Liver (tissue), 9 donors: ENCODE results near the gene SBK3. TPM values are rescaled to one million over a fixed set of nuclear protein-coding genes. Genes with fewer than 3 reads are reported as not detected.

Experiments used
- DNase-seq: peaks from one replicate; pipeline ENCODE4 v3.0.0-alpha.2; 2017; ENCODE audit warnings: low spot score
- H3K27ac ChIP-seq, 2 donors: one replicate each; pipeline ENCODE4 v1.7.0; 2013; ENCODE audit warnings: inconsistent platforms in 2 of 2, low read length in 2 of 2, control low read depth in 1 of 2, low read depth in 1 of 2, mild to moderate bottlenecking in 1 of 2
- H3K27me3 ChIP-seq, 4 donors: one replicate each; pipeline versions ENCODE4 v1.6.1 to v1.7.0; 2013; ENCODE audit warnings: low read length in 3 of 4, inconsistent platforms in 1 of 4, mild to moderate bottlenecking in 1 of 4, moderate library complexity in 1 of 4; ENCODE audit not compliant: control insufficient read depth in 4 of 4, insufficient read depth in 4 of 4
- H3K36me3 ChIP-seq, 4 donors: one replicate each; pipeline versions ENCODE4 v1.6.1 to v1.7.0; 2013; ENCODE audit warnings: low read length in 3 of 4, mild to moderate bottlenecking in 3 of 4, low read depth in 1 of 4, moderate library complexity in 1 of 4; ENCODE audit not compliant: control insufficient read depth in 4 of 4, insufficient read depth in 3 of 4
- H3K4me1 ChIP-seq, 4 donors: one replicate each; pipeline versions ENCODE4 v1.6.1 to v1.7.0; 2013; ENCODE audit warnings: low read length in 3 of 4, mild to moderate bottlenecking in 3 of 4, moderate library complexity in 1 of 4; ENCODE audit not compliant: control insufficient read depth in 4 of 4, insufficient read depth in 4 of 4
- H3K4me3 ChIP-seq, 3 donors: one replicate each; pipeline versions ENCODE4 v1.6.1 to v1.7.0; 2013; ENCODE audit warnings: low read length in 3 of 3, control low read depth in 1 of 3, low read depth in 1 of 3, mild to moderate bottlenecking in 1 of 3
- H3K9ac ChIP-seq, 2 donors: one replicate each; pipeline ENCODE4 v1.7.0; 2013; ENCODE audit warnings: low read length in 2 of 2, mild to moderate bottlenecking in 2 of 2, moderate library complexity in 2 of 2, control low read depth in 1 of 2, low read depth in 1 of 2
- H3K9me3 ChIP-seq, 4 donors: one replicate each; pipeline versions ENCODE4 v1.6.1 to v1.7.0; 2013; ENCODE audit warnings: low read length in 3 of 4; ENCODE audit not compliant: control insufficient read depth in 4 of 4
- ATF3 ChIP-seq: IDR thresholded peaks from 2 replicates; pipeline ENCODE4 v1.6.1; 2016; ENCODE audit warnings: antibody characterized with exemption
- EGR1 ChIP-seq, 2 donors: IDR thresholded peaks; 2 replicates each; pipeline ENCODE4 v1.6.1; 2016 to 2018; ENCODE audit warnings: antibody characterized with exemption in 2 of 2, low read depth in 2 of 2
- FOXA1 ChIP-seq: IDR thresholded peaks from 2 replicates; pipeline ENCODE4 v1.6.1; 2016; ENCODE audit warnings: antibody characterized with exemption
- FOXA2 ChIP-seq: IDR thresholded peaks from 2 replicates; pipeline ENCODE4 v1.6.1; 2016; ENCODE audit warnings: antibody characterized with exemption
- GABPA ChIP-seq, 2 donors: IDR thresholded peaks in 1 of 2; conservative IDR thresholded peaks in 1 of 2; 2 replicates each; pipeline ENCODE4 v1.6.1; 2016; ENCODE audit warnings: antibody characterized with exemption in 2 of 2, mild to moderate bottlenecking in 1 of 2, moderate library complexity in 1 of 2
- HNF4A ChIP-seq, 2 donors: conservative IDR thresholded peaks; 2 replicates each; pipeline ENCODE4 v1.6.1; 2016; ENCODE audit warnings: antibody characterized with exemption in 2 of 2, mild to moderate bottlenecking in 2 of 2
- RAD21 ChIP-seq, 2 donors: IDR thresholded peaks; 2 replicates each; pipeline ENCODE4 v1.6.1; 2016; ENCODE audit warnings: antibody characterized with exemption in 2 of 2, mild to moderate bottlenecking in 2 of 2
- RXRA ChIP-seq, 2 donors: IDR thresholded peaks; 2 replicates each; pipeline ENCODE4 v1.6.1; 2017 to 2018; ENCODE audit warnings: antibody characterized with exemption in 2 of 2, mild to moderate bottlenecking in 1 of 2
- SP1 ChIP-seq: IDR thresholded peaks from 2 replicates; pipeline ENCODE4 v1.6.1; 2018; ENCODE audit warnings: antibody characterized with exemption, mild to moderate bottlenecking
- TAF1 ChIP-seq: conservative IDR thresholded peaks from 2 replicates; pipeline ENCODE4 v1.6.1; 2016; ENCODE audit warnings: antibody characterized with exemption, mild to moderate bottlenecking
- YY1 ChIP-seq: IDR thresholded peaks from 2 replicates; pipeline ENCODE4 v1.6.1; 2016; ENCODE audit warnings: antibody characterized with exemption, mild to moderate bottlenecking
- WGBS: extraction: QIAGEN DNeasy Blood & Tissue Kit; methylation state at CpG from one replicate; pipeline ENCODE4 v1.1.7; 2013; 5-methylcytosine and 5-hydroxymethylcytosine counted together
- polyA plus RNA-seq, 2 donors: library from polyadenylated mRNA; stranded (reverse) in 1 of 2; unstranded in 1 of 2; fragments of 200-250 nt in 1 of 2; fragments of >200 nt in 1 of 2; fragmentation: Nextera tagmentation in 1 of 2; extraction: Ambion mirVana in 1 of 2; gene quantifications; one replicate each; pipeline versions ENCODE4 v1.2.1 to v1.2.3, GENCODE V29; 2013 to 2015
- total RNA-seq, 2 donors: library from RNA; depleted of rRNA; stranded (reverse); fragments of >200 nt; gene quantifications; one replicate each; pipeline ENCODE4 v1.2.3, GENCODE V29; 2014
- TF ChIP-seq, protein P1 (sequence below): IDR thresholded peaks from 2 replicates; pipeline ENCODE4 v1.6.1; 2016; ENCODE audit warnings: antibody characterized with exemption
- TF ChIP-seq, protein P2 (sequence below): fragments of 150-350 bp; IDR thresholded peaks from 2 replicates; pipeline ENCODE4 v1.5.1; 2017; ENCODE audit warnings: improper control_type of control experiment, low read depth, low read length; ENCODE audit not compliant: missing input control
- TF ChIP-seq, protein P3 (sequence below): IDR thresholded peaks from 2 replicates; pipeline ENCODE4 v1.6.1; 2016; ENCODE audit warnings: antibody characterized with exemption, mild to moderate bottlenecking
- donor health status: healthy.
- donor health status: healthy.
- donor health status: healthy.
- donor health status: healthy.
- donor health status: healthy.

Gene SBK3
- total and polyA plus RNA-seq, 4 donors, result 0.03 TPM; not detected in 3

DNA sequence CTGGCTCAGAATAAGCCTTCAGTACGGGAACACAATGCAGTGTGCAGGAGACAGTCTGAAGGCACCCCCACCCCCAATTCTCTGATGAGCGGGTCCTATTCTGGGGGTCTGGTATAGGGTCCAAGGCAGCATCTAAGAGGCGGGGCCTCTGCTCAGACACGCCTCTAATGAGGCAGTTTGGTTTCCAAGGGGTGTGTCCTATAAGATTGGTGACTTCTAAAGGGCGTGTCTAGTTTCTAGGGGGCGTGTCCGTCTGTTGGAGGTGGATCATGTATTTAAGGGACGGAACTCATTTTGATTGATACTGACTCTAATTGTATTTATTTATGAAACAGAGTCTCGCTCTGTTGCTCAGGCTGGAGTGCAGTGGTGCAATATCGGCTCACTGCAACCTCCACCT is 45.3 kb upstream of the SBK3 start:
- H3K27ac ChIP-seq, result no peak overlapping the region
- H3K4me3 ChIP-seq, result no peak overlapping the region
- H3K27me3 ChIP-seq, result no peaks in the 10 kb centered on the region
- H3K36me3 ChIP-seq, result peaks cover 3 to 20% (median 8%) of the 10 kb centered on the region in 4 donors
- H3K4me1 ChIP-seq, result peaks cover 0 to 17% (median 13%) of the 10 kb centered on the region in 4 donors
- TF ChIP-seq SP1 (no peak), HNF4A (conservative IDR thresholded peaks at IDR 0.05) (no peak), YY1 (no peak), EGR1 (IDR thresholded peaks at IDR 0.05; ENCODE audit: low read depth in 2 of 2) (no peak), FOXA1 (no peak), TAF1 (no peak)
- TF ChIP-seq, protein P1, sequence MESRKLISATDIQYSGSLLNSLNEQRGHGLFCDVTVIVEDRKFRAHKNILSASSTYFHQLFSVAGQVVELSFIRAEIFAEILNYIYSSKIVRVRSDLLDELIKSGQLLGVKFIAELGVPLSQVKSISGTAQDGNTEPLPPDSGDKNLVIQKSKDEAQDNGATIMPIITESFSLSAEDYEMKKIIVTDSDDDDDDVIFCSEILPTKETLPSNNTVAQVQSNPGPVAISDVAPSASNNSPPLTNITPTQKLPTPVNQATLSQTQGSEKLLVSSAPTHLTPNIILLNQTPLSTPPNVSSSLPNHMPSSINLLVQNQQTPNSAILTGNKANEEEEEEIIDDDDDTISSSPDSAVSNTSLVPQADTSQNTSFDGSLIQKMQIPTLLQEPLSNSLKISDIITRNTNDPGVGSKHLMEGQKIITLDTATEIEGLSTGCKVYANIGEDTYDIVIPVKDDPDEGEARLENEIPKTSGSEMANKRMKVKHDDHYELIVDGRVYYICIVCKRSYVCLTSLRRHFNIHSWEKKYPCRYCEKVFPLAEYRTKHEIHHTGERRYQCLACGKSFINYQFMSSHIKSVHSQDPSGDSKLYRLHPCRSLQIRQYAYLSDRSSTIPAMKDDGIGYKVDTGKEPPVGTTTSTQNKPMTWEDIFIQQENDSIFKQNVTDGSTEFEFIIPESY, result no peak
- TF ChIP-seq, protein P2, sequence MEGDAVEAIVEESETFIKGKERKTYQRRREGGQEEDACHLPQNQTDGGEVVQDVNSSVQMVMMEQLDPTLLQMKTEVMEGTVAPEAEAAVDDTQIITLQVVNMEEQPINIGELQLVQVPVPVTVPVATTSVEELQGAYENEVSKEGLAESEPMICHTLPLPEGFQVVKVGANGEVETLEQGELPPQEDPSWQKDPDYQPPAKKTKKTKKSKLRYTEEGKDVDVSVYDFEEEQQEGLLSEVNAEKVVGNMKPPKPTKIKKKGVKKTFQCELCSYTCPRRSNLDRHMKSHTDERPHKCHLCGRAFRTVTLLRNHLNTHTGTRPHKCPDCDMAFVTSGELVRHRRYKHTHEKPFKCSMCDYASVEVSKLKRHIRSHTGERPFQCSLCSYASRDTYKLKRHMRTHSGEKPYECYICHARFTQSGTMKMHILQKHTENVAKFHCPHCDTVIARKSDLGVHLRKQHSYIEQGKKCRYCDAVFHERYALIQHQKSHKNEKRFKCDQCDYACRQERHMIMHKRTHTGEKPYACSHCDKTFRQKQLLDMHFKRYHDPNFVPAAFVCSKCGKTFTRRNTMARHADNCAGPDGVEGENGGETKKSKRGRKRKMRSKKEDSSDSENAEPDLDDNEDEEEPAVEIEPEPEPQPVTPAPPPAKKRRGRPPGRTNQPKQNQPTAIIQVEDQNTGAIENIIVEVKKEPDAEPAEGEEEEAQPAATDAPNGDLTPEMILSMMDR, result no peak
- 82% methylated on average over 10 of the region's 10 CpGs for WGBS
- H3K9me3 ChIP-seq, result no peaks in the 10 kb centered on the region
- DNase-seq, result no peak
- no peak overlapping the region for H3K9ac ChIP-seq

DNA sequence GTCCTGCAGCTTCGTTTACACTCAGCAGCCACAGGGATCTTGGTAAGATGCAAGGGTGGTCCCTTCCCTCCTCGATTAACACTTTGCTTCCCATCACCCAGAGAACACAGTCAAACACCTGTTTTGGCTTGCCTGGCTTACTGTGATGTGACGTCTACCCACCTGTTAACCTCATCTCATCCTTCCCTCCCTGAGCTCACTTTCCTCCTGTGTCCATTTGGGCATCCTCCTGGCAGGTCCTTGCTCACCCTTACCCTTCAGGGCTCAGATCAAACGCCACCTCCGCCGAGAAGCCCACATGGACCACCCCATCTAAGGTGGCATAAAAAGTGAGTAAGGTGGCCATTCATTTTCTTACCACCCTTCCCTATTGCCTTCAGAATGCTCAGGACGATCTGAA is 44.8 kb upstream of the SBK3 start:
- 62% methylated on average over 7 of the region's 7 CpGs for WGBS

DNA sequence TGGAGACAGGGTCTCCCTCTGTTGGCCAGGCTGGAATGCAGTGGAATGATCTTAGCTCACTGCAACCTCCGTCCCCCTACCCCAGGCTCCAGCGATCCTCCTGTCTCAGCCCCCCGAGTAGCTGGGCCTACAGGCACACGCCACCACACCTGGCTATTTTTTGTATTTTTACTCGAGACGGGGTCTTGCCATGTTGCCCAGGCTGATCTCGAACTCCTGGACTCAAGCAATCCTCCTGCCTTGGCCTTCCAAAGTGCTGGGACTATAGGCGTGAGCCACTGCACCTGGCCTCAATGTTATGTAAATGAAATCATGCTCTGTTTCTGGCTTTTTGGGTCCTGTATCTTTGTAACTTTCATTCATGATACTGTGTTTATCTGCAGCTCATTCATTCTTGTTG is 43.4 kb upstream of the SBK3 start:
- Histone ChIP-seq H3K4me3 (no peak overlapping the region), H3K4me1 (peaks cover 2 to 23% (median 16%) of the 10 kb centered on the region in 4 donors), H3K9ac (no peak overlapping the region), H3K9me3 (no peaks in the 10 kb centered on the region), H3K36me3 (peaks cover 3 to 6% (median 3%) of the 10 kb centered on the region in 4 donors), H3K27me3 (no peaks in the 10 kb centered on the region), H3K27ac (no peak overlapping the region)
- DNase-seq, result no peak
- 95% methylated on average over 8 of the region's 8 CpGs for WGBS
- TF ChIP-seq FOXA2 (no peak), RXRA (IDR thresholded peaks at IDR 0.05) (no peak), HNF4A (conservative IDR thresholded peaks at IDR 0.05) (no peak), SP1 (no peak), EGR1 (IDR thresholded peaks at IDR 0.05; ENCODE audit: low read depth in 2 of 2) (no peak), RAD21 (IDR thresholded peaks at IDR 0.05) (no peak), GABPA (IDR thresholded peaks at IDR 0.05 in 1 of 2, conservative IDR thresholded peaks at IDR 0.05 in 1 of 2) (no peak), ATF3 (no peak)
- TF ChIP-seq, protein P3, sequence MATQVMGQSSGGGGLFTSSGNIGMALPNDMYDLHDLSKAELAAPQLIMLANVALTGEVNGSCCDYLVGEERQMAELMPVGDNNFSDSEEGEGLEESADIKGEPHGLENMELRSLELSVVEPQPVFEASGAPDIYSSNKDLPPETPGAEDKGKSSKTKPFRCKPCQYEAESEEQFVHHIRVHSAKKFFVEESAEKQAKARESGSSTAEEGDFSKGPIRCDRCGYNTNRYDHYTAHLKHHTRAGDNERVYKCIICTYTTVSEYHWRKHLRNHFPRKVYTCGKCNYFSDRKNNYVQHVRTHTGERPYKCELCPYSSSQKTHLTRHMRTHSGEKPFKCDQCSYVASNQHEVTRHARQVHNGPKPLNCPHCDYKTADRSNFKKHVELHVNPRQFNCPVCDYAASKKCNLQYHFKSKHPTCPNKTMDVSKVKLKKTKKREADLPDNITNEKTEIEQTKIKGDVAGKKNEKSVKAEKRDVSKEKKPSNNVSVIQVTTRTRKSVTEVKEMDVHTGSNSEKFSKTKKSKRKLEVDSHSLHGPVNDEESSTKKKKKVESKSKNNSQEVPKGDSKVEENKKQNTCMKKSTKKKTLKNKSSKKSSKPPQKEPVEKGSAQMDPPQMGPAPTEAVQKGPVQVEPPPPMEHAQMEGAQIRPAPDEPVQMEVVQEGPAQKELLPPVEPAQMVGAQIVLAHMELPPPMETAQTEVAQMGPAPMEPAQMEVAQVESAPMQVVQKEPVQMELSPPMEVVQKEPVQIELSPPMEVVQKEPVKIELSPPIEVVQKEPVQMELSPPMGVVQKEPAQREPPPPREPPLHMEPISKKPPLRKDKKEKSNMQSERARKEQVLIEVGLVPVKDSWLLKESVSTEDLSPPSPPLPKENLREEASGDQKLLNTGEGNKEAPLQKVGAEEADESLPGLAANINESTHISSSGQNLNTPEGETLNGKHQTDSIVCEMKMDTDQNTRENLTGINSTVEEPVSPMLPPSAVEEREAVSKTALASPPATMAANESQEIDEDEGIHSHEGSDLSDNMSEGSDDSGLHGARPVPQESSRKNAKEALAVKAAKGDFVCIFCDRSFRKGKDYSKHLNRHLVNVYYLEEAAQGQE, result no peak
- TF ChIP-seq, protein P1, result no peak
- TF ChIP-seq, protein P2, result no peak

More for the DNA sequence above, 44.8 kb upstream of the SBK3 start:
- H3K27me3 ChIP-seq, result no peaks in the 10 kb centered on the region
- H3K4me1 ChIP-seq, result peaks cover 2 to 20% (median 13%) of the 10 kb centered on the region in 4 donors
- no peak overlapping the region for H3K9ac ChIP-seq
- DNase-seq, result no peak
- H3K9me3 ChIP-seq, result no peaks in the 10 kb centered on the region
- H3K27ac ChIP-seq, result no peak overlapping the region
- H3K36me3 ChIP-seq, result peaks cover 3 to 15% (median 6%) of the 10 kb centered on the region in 4 donors
- no peak overlapping the region for H3K4me3 ChIP-seq
- TF ChIP-seq RAD21 (IDR thresholded peaks at IDR 0.05) (no peak), FOXA1 (no peak)
